Aorta (tissue), 5 donors: ENCODE results near the gene RARG. TPM values are rescaled to one million over a fixed set of nuclear protein-coding genes. Genes with fewer than 3 reads are reported as not detected.
A peak's percentile ranks its signal among the peaks of the same experiment; 100 is the strongest.

Experiments used
- ATAC-seq: fragments of 200-7000 bp; cut with Tn5 transposase; one replicate; pipeline ENCODE4 v1.9.1; 2022; ENCODE audit warnings: moderate library complexity; ENCODE audit not compliant: low FRiP score
- DNase-seq, 2 donors: peaks; one replicate each; pipeline ENCODE4 v3.0.0-alpha.2; 2020
- H3K27ac ChIP-seq, 2 donors: one replicate each; pipeline ENCODE4 v1.5.1; 2013; ENCODE audit warnings: low read length in 2 of 2, mild to moderate bottlenecking in 2 of 2, moderate library complexity in 2 of 2, control low read depth in 1 of 2, inconsistent platforms in 1 of 2, low read depth in 1 of 2
- H3K27me3 ChIP-seq, 2 donors: one replicate each; pipeline ENCODE4 v1.6.1; 2013; ENCODE audit warnings: control low read depth in 1 of 2, low read length in 1 of 2, mild to moderate bottlenecking in 1 of 2, moderate library complexity in 1 of 2; ENCODE audit not compliant: insufficient read depth in 2 of 2, control insufficient read depth in 1 of 2
- H3K36me3 ChIP-seq, 2 donors: one replicate each; pipeline ENCODE4 v1.6.1; 2013; ENCODE audit warnings: control low read depth in 1 of 2, low read length in 1 of 2, mild to moderate bottlenecking in 1 of 2; ENCODE audit not compliant: insufficient read depth in 2 of 2, control insufficient read depth in 1 of 2
- H3K4me1 ChIP-seq, 2 donors: one replicate each; pipeline ENCODE4 v1.6.1; 2013; ENCODE audit warnings: low read length in 2 of 2, control low read depth in 1 of 2, mild to moderate bottlenecking in 1 of 2, moderate library complexity in 1 of 2; ENCODE audit not compliant: insufficient read depth in 2 of 2, control insufficient read depth in 1 of 2
- H3K4me3 ChIP-seq, 2 donors: one replicate each; pipeline ENCODE4 v1.5.1; 2013; ENCODE audit warnings: low read length in 2 of 2, control low read depth in 1 of 2, mild to moderate bottlenecking in 1 of 2
- H3K9me3 ChIP-seq: one replicate; pipeline ENCODE4 v1.6.1; 2013; ENCODE audit warnings: mild to moderate bottlenecking, low read length; ENCODE audit not compliant: control insufficient read depth
- WGBS, 2 donors: extraction: QIAGEN DNeasy Blood & Tissue Kit; methylation state at CpG; one replicate each; pipeline ENCODE4 v1.1.7; 2013; 5-methylcytosine and 5-hydroxymethylcytosine counted together
- intact Hi-C, 2 donors: fragments of 100-400 bp; cut with DNase I; formaldehyde crosslinking; loops; one replicate each; pipeline versions ENCODE4 v1.14.2 to v1.15.0; 2022
- polyA plus RNA-seq, 2 donors: library from polyadenylated mRNA; stranded (reverse); fragments of 200-250 nt; gene quantifications; one replicate each; pipeline ENCODE4 v1.2.3, GENCODE V29; 2013
- total RNA-seq, 2 donors: library from RNA; stranded (reverse); fragmentation: NEBNext Ultra II Directional; extraction: Animal tissue kit (Norgen Biotek cat#: 25700); gene quantifications; one replicate each; pipeline ENCODE4 v1.2.1, GENCODE V29; 2021
- donor health status: healthy with polysubstance abuse.
- donor health status: Bipolar disorder and iron deficiency.
- donor health status: DM: no; HTN: no; CAD: no.
- donor health status: DM: no; HTN: no; CAD: no.
- donor health status: DM: yes; HTN: yes; CAD: no.

RARG gene
- total and polyA plus RNA-seq, 4 donors = 14.5 to 63.9 (median 34.1) TPM

GRCh38 chr12:53186745-53187144 is 45.3 kb downstream of the RARG start:
- Histone ChIP-seq H3K9me3 (no peaks in the 10 kb centered on the region), H3K27ac (no peak overlapping the region), H3K4me3 (no peak overlapping the region), H3K36me3 (peaks cover 0 to 22% of the 10 kb centered on the region in 2 donors), H3K27me3 (no peaks in the 10 kb centered on the region), H3K4me1 (peaks cover 4 to 8% of the 10 kb centered on the region in 2 donors)
- no peak for DNase-seq
- WGBS, 2 donors = 84 to 89% methylated on average over 4 of the region's 4 CpGs
- no peak for ATAC-seq
- intact Hi-C loops = no loop called here

GRCh38 chr12:53185582-53186153 is 46.3 kb downstream of the RARG start:
- WGBS, 2 donors = 89% methylated on average over 3 of the region's 3 CpGs
- H3K9me3 ChIP-seq = no peaks in the 10 kb centered on the region
- DNase-seq (no peak), ATAC-seq (no peak)
- intact Hi-C loops = no loop called here
- no peak overlapping the region for H3K4me3 ChIP-seq
- H3K27ac ChIP-seq = no peak overlapping the region
- H3K27me3 ChIP-seq = no peaks in the 10 kb centered on the region
- peaks cover 4 to 9% of the 10 kb centered on the region in 2 donors for H3K4me1 ChIP-seq
- H3K36me3 ChIP-seq = peaks cover 0 to 22% of the 10 kb centered on the region in 2 donors

GRCh38 chr12:53184828-53185227 is 47.2 kb downstream of the RARG start:
- no peak for DNase-seq
- 89 to 93% methylated on average over 6 of the region's 6 CpGs for WGBS, 2 donors
- peaks cover 0 to 22% of the 10 kb centered on the region in 2 donors for H3K36me3 ChIP-seq
- no peak overlapping the region for H3K4me3 ChIP-seq
- H3K27ac ChIP-seq = no peak overlapping the region
- no peak for ATAC-seq
- H3K4me1 ChIP-seq = peaks cover 4 to 9% of the 10 kb centered on the region in 2 donors
- H3K9me3 ChIP-seq = no peaks in the 10 kb centered on the region
- H3K27me3 ChIP-seq = no peaks in the 10 kb centered on the region
- intact Hi-C loops = no loop called here

- peaks cover 0 to 18% of the 10 kb centered on the region in 2 donors for H3K36me3 ChIP-seq
- H3K9me3 ChIP-seq = no peaks in the 10 kb centered on the region
- 17 to 19% methylated on average over 2 of the region's 2 CpGs for WGBS, 2 donors
- ATAC-seq (no peak), DNase-seq (no peak)
- intact Hi-C loops = no loop called here
- no peak overlapping the region for H3K4me3 ChIP-seq
- no peak overlapping the region for H3K27ac ChIP-seq
- H3K4me1 ChIP-seq = peaks cover 4 to 9% of the 10 kb centered on the region in 2 donors
- no peaks in the 10 kb centered on the region for H3K27me3 ChIP-seq
Measured at GRCh38 chr12:53182903-53183302, 49.1 kb downstream of the RARG start.

GRCh38 chr12:53181935-53182334 is 50.1 kb downstream of the RARG start:
- intact Hi-C loops = no loop called here
- Histone ChIP-seq H3K4me3 (peak overlapping the region; percentile 12 to 87), H3K4me1 (peaks cover 4 to 9% of the 10 kb centered on the region in 2 donors), H3K9me3 (no peaks in the 10 kb centered on the region), H3K27ac (no peak overlapping the region), H3K27me3 (no peaks in the 10 kb centered on the region), H3K36me3 (peaks cover 0 to 14% of the 10 kb centered on the region in 2 donors)
- no peak for DNase-seq
- no peak for ATAC-seq
- 76 to 81% methylated on average over 2 of the region's 2 CpGs for WGBS, 2 donors

- intact Hi-C loops = no loop called here
- ATAC-seq (peak; percentile 91), DNase-seq (peak; percentile 87 to 91)
- H3K9me3 ChIP-seq = no peaks in the 10 kb centered on the region
- peaks cover 0 to 7% of the 10 kb centered on the region in 2 donors for H3K36me3 ChIP-seq
- no peaks in the 10 kb centered on the region for H3K27me3 ChIP-seq
- H3K4me1 ChIP-seq = peaks cover 4 to 9% of the 10 kb centered on the region in 2 donors
- WGBS, 2 donors = 0 to 1% methylated on average over 39 to 57 of the region's 57 CpGs
- H3K27ac ChIP-seq = peak overlapping the region; percentile 11 to 61
- peak overlapping the region; percentile 12 to 87 for H3K4me3 ChIP-seq
Measured at GRCh38 chr12:53180931-53181645, 50.9 kb downstream of the RARG start.

- ATAC-seq (peak; percentile 99), DNase-seq (peak; percentile 99)
- WGBS, 2 donors = 0 to 1% methylated on average over 37 to 70 of the region's 70 CpGs
- H3K9me3 ChIP-seq = no peaks in the 10 kb centered on the region
- peak within 1 kb of the TSS; percentile 61 to 87 for H3K4me3 ChIP-seq
- H3K27me3 ChIP-seq = no peaks in the 10 kb centered on the region
- H3K36me3 ChIP-seq = peaks cover 0 to 3% of the 10 kb centered on the region in 2 donors
- intact Hi-C loops = no loop called here
- H3K4me1 ChIP-seq = peaks cover 4 to 9% of the 10 kb centered on the region in 2 donors
- peak within 1 kb of the TSS; percentile 61 to 95 for H3K27ac ChIP-seq
Measured at GRCh38 chr12:53180220-53180930, 51.6 kb downstream of the RARG start, which contains the start of the genes CSAD and ZNF740. TSS of gene CSAD (minus strand) at chr12:53180925. CDS start at chr12:53173470, 7,455 bp downstream. TSS of gene ZNF740 (plus strand) at chr12:53180722. CDS start at chr12:53181984, 1,262 bp downstream.

GRCh38 chr12:53179687-53180219 is 52.3 kb downstream of the RARG start:
- H3K27ac ChIP-seq = peak overlapping the region; percentile 20 to 95
- no peak for DNase-seq
- peak overlapping the region; percentile 43 to 61 for H3K4me3 ChIP-seq
- intact Hi-C loops = no loop called here
- H3K36me3 ChIP-seq = peaks cover 0 to 1% of the 10 kb centered on the region in 2 donors
- H3K27me3 ChIP-seq = no peaks in the 10 kb centered on the region
- H3K9me3 ChIP-seq = no peaks in the 10 kb centered on the region
- H3K4me1 ChIP-seq = peaks cover 4 to 9% of the 10 kb centered on the region in 2 donors
- peak; percentile 41 for ATAC-seq
- 12 to 13% methylated on average over 12 of the region's 12 CpGs for WGBS, 2 donors
